Measurements from ENCODE around the gene PHLDA3.

DNA sequence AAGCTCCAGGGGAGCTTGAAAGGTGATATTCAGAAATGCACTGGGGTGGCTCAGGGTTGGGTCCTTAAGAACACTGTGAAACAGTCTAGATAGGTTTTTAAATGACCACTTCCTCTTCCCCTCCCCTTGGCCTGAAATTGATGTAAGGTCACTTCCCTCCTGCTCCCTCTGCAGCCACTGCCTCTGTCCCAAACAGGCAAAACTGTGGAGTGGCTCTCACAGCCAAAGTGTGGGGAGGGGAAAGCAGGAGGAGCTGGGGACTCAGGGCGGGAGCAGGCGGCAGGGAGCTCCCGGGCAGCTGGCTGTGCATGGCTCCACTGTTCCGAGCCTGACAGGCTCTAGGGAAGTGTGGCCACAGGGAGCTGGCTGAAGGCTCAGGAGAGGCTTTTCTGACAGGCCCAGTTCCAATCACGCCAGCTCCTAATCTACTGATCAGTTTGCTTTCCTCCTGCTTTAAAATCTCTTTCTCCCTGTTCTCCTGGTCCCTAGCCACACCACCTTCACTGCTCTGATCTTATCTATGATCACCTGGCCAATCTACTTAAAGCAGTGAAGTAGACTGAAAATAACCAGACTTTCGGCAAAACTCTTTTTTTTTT is 43.1 kb upstream of the PHLDA3 start:
- no peak for TF ChIP-seq CTCF (IDR thresholded peaks at IDR 0.05; ENCODE audit: insufficient read depth, low read length, poor library complexity, severe bottlenecking)
- no peak for TF ChIP-seq EZH2phosphoT487 (conservative IDR thresholded peaks at IDR 0.05; ENCODE audit: low read length)

Data from SU-DHL-6 (cell line).